ENCODE measurements around the gene C3orf49.

The C3orf49 gene, protein sequence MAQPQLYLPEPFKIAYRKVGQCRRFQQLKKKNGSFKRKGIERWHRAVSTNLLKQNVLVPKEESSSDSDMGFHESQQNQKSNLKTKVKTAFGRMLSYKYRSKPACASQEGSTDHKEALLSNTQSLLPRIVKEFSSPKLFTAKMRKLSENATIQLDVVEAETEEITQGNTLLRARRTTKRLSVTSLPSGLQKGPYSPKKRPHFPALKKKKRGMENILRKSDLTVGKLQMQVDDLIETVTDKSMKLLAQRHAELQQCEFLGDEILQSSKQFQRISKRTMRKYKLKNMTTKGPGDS

DNA sequence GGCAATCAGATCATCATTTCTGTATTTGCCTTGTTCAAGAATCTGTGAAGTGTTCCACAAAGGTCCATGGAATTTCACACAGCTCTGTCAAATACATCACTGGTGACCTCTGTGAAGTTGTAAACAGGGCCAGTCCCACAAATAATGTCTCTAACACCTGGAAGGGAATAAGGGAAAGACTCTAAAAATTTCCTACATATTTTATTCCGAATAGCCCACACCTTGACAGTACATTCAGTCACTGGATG, at the start of gene C3orf49:
C3orf49 (plus strand) TSS at position 149 of the 248 bp plus-strand sequence. CDS start 173 bp downstream, outside the sequence.
- DNase-seq (ENCODE audit: extremely low read depth in 1 of 2, low read depth in 1 of 2): no peak

DNA sequence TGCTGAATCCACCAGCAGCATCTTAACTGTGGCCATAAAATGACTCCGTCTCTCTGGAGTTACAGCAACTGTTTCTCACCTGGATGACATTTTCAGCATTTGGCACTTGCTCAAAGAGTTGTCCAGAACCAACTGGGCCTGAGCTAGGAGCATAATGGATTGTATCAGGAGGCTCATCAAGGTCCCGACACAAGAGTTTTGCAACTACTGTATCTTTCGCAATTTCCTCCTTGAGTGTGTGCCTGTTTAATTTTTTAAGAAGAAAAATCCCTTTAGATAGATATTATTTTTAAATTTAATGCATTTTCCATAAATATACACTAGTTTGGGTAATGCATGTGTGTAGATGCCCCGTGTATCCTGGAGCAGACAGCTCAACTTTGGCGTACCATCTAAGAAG, 44.3 kb upstream of the C3orf49 start:
- no peak for DNase-seq (ENCODE audit: extremely low read depth in 1 of 2, low read depth in 1 of 2)

DNA sequence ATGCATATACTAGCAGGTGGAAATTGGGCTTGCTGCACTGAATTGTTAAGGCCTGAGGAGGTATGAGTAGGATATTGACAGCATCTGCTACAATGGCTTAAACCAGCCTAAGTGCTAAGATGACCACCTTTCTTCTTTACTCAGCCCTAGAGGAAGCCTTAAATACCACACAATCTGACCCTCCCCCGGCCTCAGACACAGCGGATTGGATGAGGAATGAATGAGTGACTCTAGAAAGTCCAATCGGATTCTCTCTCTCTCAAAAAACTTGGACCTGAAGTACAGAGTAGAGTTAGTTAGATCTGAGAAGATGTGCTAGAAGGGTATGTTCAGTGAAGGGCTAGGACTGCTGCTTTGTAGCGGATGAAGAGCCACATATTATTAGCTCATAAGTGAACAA, 39.9 kb upstream of the C3orf49 start:
- DNase-seq (ENCODE audit: extremely low read depth in 1 of 2, low read depth in 1 of 2): no peak

DNA sequence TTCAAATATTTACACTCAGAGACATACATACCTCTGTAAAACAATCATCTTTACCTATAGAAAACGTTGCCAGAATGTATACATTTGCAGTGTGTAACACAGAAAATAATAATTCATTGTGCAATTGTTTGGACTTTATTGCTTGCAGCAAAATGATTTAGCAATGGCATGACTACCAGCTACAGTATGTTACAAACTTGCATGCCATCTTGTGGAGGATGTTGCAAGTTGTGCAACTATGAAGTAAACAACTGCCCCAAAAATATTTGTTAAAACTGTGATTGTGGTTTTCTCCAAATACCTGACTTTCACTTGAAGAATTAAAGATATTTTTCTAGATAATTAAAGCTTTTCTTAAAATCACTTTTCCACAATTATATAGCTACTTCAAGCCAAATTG, 27.1 kb upstream of the C3orf49 start:
- no peak for DNase-seq (ENCODE audit: extremely low read depth in 1 of 2, low read depth in 1 of 2)

DNA sequence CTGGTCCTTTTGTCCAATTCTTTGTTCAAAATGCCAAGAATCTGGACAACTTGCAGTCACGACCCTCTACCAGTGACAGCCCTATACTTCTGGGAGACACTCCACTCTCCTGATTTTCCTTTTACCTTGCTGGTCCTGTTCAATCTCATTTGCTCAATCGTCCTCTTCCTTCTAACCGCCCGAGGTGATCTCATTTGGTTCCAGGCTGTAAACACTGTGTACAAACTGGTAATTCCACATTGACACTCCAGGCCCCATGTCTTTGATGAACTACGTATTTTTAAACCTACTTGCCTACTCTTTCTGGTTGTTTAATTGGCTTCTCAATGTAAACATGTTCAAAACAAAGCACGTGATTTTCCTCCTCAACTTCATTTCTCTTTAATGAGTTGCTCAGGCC, 23.7 kb upstream of the C3orf49 start:
- DNase-seq (ENCODE audit: extremely low read depth in 1 of 2, low read depth in 1 of 2): no peak

DNA sequence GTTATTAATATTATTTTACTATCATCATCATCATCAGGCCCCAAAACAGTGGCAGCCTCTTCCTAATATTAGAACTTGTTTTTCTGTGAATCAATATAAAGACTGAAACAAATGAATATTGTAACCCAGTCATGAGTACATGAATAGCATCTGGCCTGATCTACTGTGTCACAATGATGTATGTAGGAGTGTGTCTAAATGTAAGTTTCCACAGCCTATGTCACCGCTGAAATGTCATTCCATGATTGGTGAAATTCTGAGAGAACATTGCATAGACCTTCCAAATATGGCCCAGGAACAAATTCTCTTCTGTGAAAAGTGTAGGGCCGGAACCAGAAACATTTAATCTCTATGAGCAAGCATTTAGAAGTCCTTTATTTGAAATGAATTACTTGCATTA, 20.6 kb upstream of the C3orf49 start:
- DNase-seq (ENCODE audit: extremely low read depth in 1 of 2, low read depth in 1 of 2): no peak

DNA sequence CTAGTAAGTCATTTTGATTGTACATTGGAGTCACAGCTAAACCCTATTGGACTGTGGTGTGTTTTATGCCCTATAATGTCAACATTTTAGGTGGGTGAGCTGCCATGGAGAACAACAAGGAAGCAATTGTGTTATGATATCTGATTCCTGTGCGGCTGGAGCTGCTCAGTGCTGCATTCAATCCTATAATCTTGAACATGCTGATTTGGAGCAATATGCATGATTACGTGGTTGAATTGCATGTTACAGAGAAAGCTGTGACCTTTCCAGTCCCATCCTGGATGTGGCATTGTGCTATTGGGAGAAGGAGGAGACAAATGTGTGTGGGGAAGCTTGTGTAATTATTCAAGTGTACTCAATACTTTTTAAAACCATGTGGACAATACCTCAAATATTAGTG, 20.1 kb upstream of the C3orf49 start:
- no peak for DNase-seq (ENCODE audit: extremely low read depth in 1 of 2, low read depth in 1 of 2)

DNA sequence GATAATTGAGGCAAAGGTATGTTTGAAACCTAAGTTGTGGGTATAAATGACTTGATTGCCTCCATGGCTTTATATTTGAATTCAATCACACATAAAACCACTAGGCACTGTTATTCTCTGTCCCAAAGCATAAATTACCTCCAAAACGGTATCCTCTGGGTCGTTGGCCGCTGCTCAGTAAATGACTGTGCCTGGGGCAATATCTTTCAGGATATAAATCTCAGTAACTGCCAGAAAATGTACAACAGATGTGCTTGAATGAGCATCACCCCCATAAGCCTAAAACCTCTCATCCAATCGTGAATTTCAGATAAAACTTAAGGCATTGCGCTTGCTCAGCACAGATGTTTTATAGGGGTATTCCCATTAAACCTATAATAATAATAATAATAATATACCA, 19.0 kb upstream of the C3orf49 start:
- no peak for DNase-seq (ENCODE audit: extremely low read depth in 1 of 2, low read depth in 1 of 2)

DNA sequence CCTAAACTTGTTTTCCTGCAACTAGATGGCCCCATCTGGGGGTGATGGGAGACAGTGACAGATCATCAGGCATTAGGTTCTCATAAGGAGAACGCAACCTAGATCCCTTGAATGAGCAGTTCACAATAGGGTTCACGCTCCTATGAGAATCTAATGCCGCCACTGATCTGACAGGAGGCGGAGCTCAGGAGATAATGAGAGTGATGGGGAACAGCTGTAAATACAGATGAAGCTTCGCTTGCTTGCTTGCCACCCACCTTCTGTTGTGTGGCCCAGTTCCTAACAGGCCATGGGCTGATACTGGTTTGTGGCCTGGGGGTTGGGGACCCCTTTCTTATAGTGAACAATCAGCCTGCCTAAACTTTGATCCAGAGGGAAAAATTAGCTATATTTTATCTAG, 15.2 kb upstream of the C3orf49 start:
- DNase-seq (ENCODE audit: extremely low read depth in 1 of 2, low read depth in 1 of 2): no peak

DNA sequence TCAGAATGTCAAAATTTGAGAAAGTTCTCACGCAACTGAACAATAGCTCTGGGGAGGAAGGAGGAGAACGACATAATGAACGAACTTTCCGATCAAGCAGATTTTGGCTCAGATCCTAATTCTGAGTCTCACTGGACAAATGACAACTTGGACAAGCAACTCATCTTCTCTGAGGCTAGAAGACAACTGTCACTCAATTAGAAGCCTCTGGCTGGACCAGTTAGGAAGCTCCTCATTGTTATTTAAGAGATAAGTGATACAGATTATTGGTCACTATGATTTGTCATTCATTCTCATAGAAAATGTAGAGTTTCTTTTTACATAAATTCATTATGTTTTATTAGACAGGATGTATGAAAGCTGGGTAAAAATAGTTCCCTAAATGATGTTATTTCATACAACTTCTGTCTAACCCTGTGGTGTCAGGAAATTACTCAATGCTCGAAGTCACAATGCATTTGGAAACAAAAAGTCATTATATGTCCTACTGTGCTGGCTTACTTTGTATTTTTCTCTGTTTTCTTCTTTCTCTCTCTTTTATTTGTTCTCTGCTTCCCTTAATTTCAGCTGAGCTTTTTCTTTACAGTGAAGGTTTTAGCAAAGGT, 11.0 kb upstream of the C3orf49 start:
- no peak for DNase-seq (ENCODE audit: extremely low read depth in 1 of 2, low read depth in 1 of 2)

DNA sequence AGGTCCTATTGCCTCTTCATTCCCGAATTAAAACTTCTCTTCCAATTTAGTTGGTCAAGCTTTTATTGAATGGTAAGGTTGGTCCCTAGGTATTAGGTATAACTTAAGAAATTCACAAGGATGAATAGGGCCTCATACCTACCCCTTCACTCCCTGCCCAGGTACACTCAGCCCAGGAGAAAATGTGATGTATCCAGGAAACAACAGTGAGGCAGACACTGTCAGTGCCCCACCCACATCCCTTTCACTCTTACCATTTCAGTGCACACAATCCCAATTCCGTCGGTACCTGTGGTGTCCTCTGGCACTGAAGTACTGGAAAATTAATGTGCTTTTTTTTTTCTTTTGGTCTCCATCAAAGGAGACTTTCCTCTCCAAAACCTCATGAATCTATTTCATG, 10.5 kb upstream of the C3orf49 start:
- no peak for DNase-seq (ENCODE audit: extremely low read depth in 1 of 2, low read depth in 1 of 2)

DNA sequence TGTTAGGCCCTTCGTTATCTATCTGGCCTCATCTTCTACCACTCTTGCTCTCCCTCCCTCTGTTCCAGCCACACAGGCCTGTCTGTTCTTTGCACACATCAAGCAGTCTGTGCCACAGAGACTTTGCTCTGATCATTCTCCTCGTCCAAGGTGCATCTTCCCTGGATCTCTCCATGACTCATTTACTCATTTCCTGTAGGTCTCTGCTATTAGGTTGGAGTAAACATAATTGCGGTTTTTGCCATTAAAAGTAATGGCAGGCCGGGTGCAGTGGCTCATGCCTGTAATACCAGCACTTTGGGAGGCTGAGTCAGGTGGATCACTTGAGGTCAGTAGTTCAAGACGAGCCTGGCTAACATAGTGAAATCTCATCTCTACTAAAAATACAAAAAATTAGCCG, 9.5 kb upstream of the C3orf49 start:
- no peak for DNase-seq (ENCODE audit: extremely low read depth in 1 of 2, low read depth in 1 of 2)

DNA sequence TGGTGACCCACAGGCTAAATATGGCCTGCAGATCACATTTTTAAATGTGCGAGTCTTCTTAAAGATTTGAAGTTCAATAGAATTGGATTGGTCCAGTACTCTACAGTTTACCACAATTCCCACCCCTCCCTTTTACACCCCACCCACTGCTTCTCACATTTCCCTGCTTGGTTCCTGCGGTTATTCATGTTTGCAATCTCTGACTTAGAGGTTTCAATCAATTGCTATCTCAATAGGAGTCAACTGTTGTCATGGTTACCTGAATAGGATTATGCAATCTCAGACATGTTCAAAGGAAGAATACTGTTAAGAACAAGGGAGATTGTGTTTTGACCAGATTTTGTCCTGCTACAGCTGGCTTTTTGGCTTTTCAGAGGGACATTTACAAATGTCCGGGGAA, 4.9 kb upstream of the C3orf49 start:
- DNase-seq (ENCODE audit: extremely low read depth in 1 of 2, low read depth in 1 of 2): no peak

DNA sequence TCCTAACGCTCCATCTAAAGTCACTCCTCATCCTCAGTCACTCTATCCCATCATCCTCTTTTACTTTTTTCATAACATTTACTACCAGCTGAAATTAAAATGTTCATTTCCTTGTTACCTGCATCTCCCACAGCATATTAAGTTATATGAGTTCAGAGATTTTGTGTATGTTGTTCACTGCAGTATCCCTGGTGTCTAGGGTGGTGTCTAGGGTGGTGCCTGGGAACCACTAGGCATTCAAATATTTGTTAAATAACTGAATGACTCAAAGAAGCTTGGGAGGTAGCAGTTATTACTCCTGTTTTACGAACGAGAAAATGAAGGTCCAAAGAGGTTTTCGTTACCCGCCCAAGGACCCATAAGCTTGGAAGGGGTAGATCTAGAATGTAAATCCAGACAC, 1.9 kb upstream of the C3orf49 start:
- DNase-seq (ENCODE audit: extremely low read depth in 1 of 2, low read depth in 1 of 2): no peak

DNA sequence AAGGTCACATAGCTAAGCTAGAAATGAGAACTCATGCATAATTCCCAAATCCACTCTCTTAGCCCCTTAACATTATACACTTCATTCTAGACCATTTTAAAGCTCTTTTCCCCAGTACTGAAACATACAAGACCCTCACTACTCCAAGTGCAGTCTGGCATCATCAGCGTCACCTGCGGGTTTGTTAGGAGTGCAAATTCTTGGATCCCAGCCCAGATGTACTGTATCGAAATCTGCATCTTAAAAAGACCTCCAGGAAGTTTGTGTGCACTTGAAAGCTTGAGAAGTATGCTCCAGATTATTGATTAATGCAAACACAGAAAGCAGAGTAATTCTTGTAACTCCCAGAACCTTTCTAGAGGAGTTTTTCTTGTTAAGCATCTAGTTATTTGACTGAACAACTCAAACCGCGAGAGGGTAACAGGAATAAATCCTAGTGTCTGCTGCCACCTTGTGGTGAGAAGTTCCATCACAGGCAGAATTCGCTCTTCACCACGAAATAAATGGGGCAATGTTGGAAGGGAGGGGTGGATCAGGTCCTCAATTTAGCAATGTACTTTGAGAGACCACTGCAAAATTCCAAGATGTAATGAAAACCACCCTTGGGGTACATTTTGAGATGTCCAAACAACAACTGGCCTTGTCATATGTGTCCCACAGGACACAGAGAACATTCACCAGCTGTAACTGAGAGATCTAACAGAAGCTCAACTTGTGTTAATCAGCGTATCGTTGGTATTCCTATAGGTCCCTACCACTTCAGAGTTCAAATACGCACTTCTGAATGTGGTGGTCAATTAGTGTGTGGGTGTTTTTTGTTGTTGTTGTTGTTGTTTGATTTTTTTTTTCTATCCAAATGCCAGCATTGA, 583 bp upstream of the C3orf49 start:
- peak in 1 of 2 donors; percentile 44 for DNase-seq (ENCODE audit: extremely low read depth in 1 of 2, low read depth in 1 of 2)

DNA sequence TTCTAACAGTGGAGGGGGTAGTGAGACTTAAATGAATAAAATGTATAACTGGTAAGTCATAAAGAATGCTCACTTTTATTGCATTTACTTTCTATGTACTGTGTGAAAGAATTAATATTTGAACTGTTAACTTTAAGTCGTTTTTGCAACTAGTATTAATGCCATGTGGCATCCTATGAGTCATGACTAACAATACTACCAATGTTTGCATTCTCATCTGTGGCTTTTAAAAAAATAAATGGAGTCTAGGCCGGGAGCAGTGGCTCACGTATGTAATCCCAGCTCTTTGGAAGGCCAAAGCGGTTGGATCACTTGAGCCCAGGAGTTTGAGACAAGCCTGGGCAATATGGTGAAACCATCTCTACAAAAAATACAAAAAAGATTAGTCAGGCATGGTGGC, 5.2 kb downstream of the C3orf49 start:
- no peak for DNase-seq (ENCODE audit: extremely low read depth in 1 of 2, low read depth in 1 of 2)

DNA sequence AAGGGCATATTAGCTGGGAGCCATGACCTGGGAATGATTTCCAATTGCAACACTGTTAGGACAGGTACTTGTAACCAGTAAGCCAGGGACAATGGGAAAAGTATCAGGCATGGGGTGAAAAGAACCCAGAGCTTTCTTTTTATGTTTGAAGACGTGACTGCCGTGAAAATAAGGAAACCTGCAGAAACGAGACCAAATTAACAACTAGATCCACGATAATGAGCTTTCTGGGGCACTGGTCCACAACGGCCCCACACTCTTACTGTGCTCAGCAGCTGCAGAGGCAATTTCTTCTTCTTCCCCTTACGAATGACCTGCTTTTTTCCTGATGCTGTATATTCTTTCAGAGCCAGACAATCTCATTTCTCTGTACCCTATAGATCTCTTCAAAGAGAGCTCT, 11.4 kb downstream of the C3orf49 start:
- no peak for DNase-seq (ENCODE audit: extremely low read depth in 1 of 2, low read depth in 1 of 2)

DNA sequence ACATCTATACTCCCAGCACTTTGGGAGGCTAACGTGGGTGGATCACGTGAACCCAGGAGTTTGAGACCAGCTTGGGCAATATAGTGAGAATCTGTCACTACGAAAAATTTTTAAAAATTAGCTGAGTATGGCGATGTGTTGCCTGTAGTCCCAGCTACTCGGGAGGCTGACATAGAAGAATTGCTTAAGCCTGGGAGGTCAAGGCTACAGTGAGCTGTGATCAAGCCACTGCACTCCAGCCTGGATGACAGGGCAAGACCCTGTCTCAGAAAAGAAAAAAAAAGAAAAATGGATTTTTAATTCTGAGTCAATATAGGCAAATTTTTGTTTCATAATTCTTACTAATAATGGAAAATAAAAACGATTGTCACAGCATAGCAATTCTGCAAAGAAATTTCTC, 13.3 kb downstream of the C3orf49 start:
- no peak for DNase-seq (ENCODE audit: extremely low read depth in 1 of 2, low read depth in 1 of 2)

DNA sequence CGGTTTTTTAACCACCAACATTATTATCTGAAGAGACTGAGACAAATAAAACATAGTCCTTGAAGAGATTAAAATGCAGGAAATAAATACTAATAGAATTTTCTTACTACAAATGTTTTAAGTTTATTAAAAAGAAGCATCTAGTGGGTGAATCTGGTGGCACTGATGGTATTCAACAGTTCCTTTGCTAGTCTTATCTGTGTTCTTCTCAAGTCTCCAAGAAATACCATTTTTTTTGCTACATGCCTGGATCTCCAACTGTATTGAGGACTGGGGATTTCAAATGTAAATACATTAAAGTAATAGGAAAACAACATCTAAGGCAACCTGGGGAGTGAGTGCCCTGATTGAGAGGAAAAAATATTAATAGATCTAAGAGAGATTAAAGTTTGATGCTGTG, 22.6 kb downstream of the C3orf49 start:
- no peak for DNase-seq (ENCODE audit: extremely low read depth in 1 of 2, low read depth in 1 of 2)

DNA sequence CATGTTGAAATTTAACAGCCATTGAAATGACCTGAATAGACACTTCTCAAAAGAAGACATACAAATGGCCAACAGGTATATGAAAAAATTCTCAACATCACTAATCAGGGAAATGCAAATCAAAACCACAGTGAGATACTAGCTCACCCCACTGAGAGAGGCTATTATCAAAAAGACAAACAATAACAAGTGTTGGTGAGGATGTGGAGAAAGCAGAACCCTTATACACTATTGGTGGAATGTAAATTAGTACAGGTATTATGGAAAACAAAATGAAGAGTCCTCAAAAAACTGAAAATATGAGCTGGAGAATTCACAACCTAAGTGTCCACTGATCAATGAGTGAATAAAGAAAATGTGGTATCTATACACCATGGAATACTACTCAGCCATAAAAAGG, 23.0 kb downstream of the C3orf49 start:
- DNase-seq (ENCODE audit: extremely low read depth in 1 of 2, low read depth in 1 of 2): no peak

DNA sequence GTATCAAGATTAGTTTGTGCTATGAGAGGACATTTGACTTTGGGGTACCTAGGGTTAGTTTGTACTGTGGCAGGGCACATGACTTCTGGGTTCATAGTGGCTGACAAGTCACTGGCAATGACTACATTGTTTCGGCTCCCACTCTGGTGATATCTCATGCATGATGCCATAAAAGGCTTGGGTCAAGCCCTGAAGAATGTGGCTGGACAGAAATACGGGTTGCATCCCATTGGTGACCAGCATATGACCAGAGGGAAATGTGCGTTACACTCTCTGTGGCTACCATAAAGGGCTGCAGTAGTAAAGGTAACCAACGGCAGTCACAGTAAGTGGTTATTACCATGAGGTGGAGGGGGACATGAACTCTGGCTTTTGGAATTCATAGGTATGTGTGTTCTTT, 26.1 kb downstream of the C3orf49 start:
- no peak for DNase-seq (ENCODE audit: extremely low read depth in 1 of 2, low read depth in 1 of 2)

DNA sequence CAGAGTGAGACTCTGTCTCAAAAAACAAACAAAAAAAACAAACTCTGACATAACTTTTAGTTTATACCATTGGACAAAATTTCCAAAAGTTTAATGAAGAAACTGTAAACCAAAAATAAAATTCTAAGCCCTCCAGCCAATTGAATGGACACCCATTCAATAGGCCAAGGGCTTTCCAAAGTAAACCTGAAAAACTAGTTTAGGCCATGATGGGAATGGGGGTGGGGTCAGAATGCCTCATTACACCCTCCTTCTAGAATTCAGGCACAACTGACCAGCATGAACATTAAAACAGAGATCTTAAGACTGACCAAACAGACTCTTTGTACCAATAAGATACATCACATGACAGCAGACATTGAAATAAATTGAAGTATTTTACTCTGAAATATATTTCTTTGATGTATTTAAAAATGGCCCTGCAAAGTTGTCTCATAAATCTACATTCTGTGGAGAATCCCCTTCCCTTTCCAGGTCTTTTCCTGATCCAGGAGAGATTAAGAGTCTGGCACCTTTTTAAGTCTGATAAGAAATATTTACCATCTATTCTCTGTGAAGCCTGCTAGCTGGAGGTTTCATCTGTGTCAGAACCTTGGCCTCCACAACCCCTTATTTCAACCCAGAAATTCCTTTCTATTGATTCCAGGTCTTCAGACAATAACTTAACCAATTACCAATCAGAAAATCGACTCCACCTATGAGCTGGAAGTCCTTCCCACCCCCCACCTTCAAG, 28.8 kb downstream of the C3orf49 start:
- no peak for DNase-seq (ENCODE audit: extremely low read depth in 1 of 2, low read depth in 1 of 2)
